ENCODE data around the gene PHKG2.

Gene PHKG2

DNA sequence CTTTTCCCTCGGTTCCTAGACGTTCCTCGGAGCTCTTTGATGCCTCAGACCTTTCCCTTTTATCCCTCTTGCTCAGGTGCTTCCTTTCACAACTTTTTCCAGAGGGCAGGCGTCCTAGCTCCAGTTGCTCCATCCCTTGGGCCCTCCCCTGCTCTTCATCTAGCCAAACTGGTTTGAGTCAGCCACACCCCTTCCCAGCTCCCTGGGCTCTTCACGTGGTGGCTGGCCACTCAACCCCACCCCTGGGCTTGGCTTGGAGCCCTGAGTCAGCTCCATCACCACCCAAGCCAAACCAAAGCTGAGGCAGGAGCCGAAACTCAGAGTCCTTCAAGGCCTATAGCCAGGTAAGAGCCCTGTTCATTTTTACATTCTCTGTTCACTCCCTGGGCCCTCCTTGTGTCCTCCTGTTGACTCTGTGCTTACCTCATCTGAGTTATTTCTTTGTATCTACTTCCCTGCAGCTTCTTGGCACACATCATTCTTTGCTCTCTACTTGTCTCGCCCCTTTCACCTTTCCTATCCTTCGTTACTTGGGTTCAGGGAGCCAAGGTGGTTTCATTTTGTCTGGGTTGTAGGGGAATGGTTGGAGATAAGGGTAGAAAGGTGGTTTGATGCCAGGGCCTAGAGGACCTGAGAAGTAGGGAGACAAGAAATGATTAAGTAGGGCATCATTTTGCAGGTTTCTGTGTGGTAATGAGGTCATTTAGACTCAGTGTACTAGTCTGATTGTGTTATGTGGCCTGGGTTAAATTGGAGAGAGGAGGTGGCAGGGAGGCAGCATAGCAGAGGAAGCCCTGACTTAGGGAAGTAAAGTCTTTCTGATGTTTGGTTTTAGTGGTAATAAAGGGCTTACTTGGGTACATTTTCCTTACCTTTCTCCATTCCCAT is 7.6 kb upstream of the PHKG2 start:
- Histone ChIP-seq H3K27ac (no peak overlapping the region), H3K9me3 (no peaks in the 10 kb centered on the region), H3K4me1 (ENCODE audit: control insufficient read depth in 1 of 2, insufficient read depth in 1 of 2, low read depth in 1 of 2, low read length in 1 of 2) (no peaks in the 10 kb centered on the region), H3K4me3 (ENCODE audit: low read depth in 1 of 2, low read length in 1 of 2) (no peak overlapping the region), H3K27me3 (no peaks in the 10 kb centered on the region), H3K36me3 (peaks cover 83% of the 10 kb centered on the region)
- TF ChIP-seq, protein P1, sequence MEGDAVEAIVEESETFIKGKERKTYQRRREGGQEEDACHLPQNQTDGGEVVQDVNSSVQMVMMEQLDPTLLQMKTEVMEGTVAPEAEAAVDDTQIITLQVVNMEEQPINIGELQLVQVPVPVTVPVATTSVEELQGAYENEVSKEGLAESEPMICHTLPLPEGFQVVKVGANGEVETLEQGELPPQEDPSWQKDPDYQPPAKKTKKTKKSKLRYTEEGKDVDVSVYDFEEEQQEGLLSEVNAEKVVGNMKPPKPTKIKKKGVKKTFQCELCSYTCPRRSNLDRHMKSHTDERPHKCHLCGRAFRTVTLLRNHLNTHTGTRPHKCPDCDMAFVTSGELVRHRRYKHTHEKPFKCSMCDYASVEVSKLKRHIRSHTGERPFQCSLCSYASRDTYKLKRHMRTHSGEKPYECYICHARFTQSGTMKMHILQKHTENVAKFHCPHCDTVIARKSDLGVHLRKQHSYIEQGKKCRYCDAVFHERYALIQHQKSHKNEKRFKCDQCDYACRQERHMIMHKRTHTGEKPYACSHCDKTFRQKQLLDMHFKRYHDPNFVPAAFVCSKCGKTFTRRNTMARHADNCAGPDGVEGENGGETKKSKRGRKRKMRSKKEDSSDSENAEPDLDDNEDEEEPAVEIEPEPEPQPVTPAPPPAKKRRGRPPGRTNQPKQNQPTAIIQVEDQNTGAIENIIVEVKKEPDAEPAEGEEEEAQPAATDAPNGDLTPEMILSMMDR (IDR thresholded peaks at IDR 0.05), result no peak

DNA sequence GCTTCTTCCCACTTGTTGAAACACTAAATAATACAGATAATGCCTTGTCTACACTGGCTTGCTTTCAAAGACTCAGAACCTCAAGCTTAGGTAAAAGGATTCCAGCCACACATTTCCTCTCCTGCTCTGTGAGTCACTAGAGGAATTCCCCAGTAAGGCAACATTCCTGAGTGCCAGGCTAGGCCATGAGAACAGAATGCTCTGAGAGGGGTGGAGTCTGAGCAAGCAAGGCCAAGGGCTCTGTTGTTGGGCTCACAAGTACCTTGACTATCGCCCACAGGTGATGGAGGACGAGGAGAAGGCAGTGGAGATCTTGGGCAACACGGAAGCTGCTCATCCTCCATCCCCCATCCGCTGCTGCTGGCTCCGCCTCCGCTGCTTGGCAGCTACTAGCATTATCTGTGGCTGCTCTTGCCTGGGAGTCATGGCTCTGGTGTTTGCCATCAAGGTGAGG is 6.7 kb upstream of the PHKG2 start:
- TF ChIP-seq, protein P1 (IDR thresholded peaks at IDR 0.05), result no peak
- Histone ChIP-seq H3K4me3 (ENCODE audit: low read depth in 1 of 2, low read length in 1 of 2) (no peak overlapping the region), H3K36me3 (peaks cover 75% of the 10 kb centered on the region), H3K27me3 (no peaks in the 10 kb centered on the region), H3K4me1 (ENCODE audit: control insufficient read depth in 1 of 2, insufficient read depth in 1 of 2, low read depth in 1 of 2, low read length in 1 of 2) (no peaks in the 10 kb centered on the region), H3K9me3 (no peaks in the 10 kb centered on the region), H3K27ac (no peak overlapping the region)

DNA sequence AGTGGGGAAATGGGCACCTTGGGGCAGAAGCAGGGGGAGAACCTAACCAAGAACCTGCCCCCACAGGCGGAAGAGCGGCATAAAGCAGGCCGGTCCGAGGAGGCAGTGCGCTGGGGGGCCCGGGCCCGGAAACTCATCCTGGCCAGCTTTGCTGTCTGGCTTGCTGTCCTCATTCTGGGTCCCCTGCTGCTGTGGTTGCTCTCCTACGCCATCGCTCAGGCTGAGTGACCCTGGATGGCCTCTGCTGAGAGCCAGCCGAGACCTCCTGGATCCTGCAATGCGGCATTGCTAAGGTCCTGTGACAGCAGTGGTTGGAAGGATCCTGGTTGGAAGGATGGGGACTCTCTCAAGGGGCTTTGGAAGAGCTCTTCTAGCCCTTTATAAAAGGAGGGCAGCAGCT is 4.5 kb upstream of the PHKG2 start:
- no peaks in the 10 kb centered on the region for H3K9me3 ChIP-seq
- peaks cover 8 to 13% of the 10 kb centered on the region in 2 experiments for H3K4me1 ChIP-seq (ENCODE audit: control insufficient read depth in 1 of 2, insufficient read depth in 1 of 2, low read depth in 1 of 2, low read length in 1 of 2)
- no peak overlapping the region for H3K4me3 ChIP-seq (ENCODE audit: low read depth in 1 of 2, low read length in 1 of 2)
- no peaks in the 10 kb centered on the region for H3K27me3 ChIP-seq
- TF ChIP-seq, protein P1 (IDR thresholded peaks at IDR 0.05), result no peak
- H3K27ac ChIP-seq, result peak overlapping the region; percentile 50
- peaks cover 53% of the 10 kb centered on the region for H3K36me3 ChIP-seq

DNA sequence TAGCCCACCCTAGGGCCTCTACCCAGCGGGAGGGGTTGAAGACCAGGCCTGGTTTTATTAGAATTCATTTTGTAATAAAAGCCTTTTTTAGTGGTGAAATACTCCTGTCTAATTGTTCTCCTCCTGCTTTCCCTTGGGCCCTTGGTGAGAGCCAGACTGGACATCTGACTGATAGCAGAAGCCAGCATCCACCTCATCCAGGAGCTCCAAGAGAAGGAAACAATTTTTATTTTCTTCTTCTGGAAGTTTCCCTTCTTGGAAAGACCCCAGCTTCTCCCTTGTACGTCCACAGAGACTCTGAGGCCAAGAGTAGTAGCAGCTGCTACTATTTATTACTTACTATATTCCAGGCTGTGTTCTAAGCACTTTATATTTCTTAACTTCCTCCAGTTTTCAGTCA is 4.0 kb upstream of the PHKG2 start:
- H3K36me3 ChIP-seq, result peaks cover 48% of the 10 kb centered on the region

DNA sequence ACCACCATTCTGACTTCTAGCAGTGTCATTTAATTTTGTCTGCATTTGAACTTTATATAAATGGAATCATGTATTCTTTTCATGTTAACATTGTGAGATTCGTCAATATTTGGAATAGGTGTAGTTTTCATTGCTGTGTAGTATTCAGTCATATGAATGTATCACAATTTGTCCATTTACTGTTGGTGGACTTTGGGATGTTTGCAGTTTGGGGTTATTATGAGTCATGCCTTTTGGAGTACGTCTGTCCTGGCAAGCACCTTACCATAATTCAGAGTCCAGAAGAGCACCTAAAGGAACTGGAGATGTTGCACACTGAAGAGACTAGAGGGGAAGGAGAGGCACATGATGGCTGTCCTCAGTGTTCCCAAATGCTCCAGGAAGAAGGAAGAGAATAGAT is 3.1 kb upstream of the PHKG2 start:
- peak overlapping the region; percentile 50 for H3K27ac ChIP-seq
- no peaks in the 10 kb centered on the region for H3K27me3 ChIP-seq
- H3K36me3 ChIP-seq, result peaks cover 42% of the 10 kb centered on the region
- TF ChIP-seq, protein P1 (IDR thresholded peaks at IDR 0.05), result no peak
- H3K4me3 ChIP-seq (ENCODE audit: low read depth in 1 of 2, low read length in 1 of 2), result no peak overlapping the region
- H3K4me1 ChIP-seq (ENCODE audit: control insufficient read depth in 1 of 2, insufficient read depth in 1 of 2, low read depth in 1 of 2, low read length in 1 of 2), result peaks cover 18% of the 10 kb centered on the region in 2 experiments
- H3K9me3 ChIP-seq, result no peaks in the 10 kb centered on the region

More for the DNA sequence above, 4.0 kb upstream of the PHKG2 start:
- Histone ChIP-seq H3K4me1 (ENCODE audit: control insufficient read depth in 1 of 2, insufficient read depth in 1 of 2, low read depth in 1 of 2, low read length in 1 of 2) (peaks cover 10 to 13% of the 10 kb centered on the region in 2 experiments), H3K27me3 (no peaks in the 10 kb centered on the region), H3K9me3 (no peaks in the 10 kb centered on the region), H3K4me3 (ENCODE audit: low read depth in 1 of 2, low read length in 1 of 2) (no peak overlapping the region), H3K27ac (peak overlapping the region; percentile 50)
- TF ChIP-seq, protein P1 (IDR thresholded peaks at IDR 0.05), result no peak
